Caco-2 (cell line): ENCODE measurements around the gene NOL4L. TPM values are rescaled to one million over a fixed set of nuclear protein-coding genes. Genes with fewer than 3 reads are reported as not detected.

Source experiments
- BruUV-seq: library from RNA; stranded (reverse); fragments of 400-500 nt; replicated peaks from 2 replicates; lab custom pipeline; 2021; lab: Mats Ljungman, UMichigan
- CTCF ChIA-PET: fragments of 300-600 bp; sonication (Branson Sonifier 250); formaldehyde crosslinking; loops from one replicate; lab custom pipeline; 2022; ENCODE audit warnings: antibody characterized with exemption; lab: Charles Lee
- POLR2A ChIA-PET: fragments of 300-600 bp; sonication (Branson Sonifier 250); formaldehyde crosslinking; loops from one replicate; lab custom pipeline; 2022; ENCODE audit warnings: antibody characterized with exemption; lab: Charles Lee
- DNase-seq, 2 experiments: peaks; one replicate each; pipeline versions ENCODE4 v3.0.0 to v3.0.0-alpha.2; 2020 to 2022
- H3K27me3 ChIP-seq: replicated peaks from 2 replicates; pipeline ENCODE4 v1.6.0; 2011; ENCODE audit warnings: low read length; ENCODE audit not compliant: control insufficient read depth, insufficient read depth
- H3K36me3 ChIP-seq: 2 replicates; pipeline ENCODE4 v1.5.1; 2011; ENCODE audit warnings: low read length; ENCODE audit not compliant: control insufficient read depth, insufficient read depth
- H3K4me1 ChIP-seq: fragments of 250-450 bp; sonication (Bioruptor Pico); 2 replicates; pipeline ENCODE4 v1.5.1; 2020; ENCODE audit warnings: mild to moderate bottlenecking
- H3K4me3 ChIP-seq: 2 replicates; pipeline ENCODE4 v1.5.1; 2011; ENCODE audit warnings: low read depth, mild to moderate bottlenecking, control low read depth, low read length
- H3K9me3 ChIP-seq: fragments of 250-450 bp; sonication (Bioruptor Pico); 2 replicates; pipeline ENCODE4 v1.5.1; 2020; ENCODE audit warnings: mild to moderate bottlenecking, moderate library complexity
- H3K27ac Mint-ChIP-seq: one replicate; pipeline ENCODE4 v1.8.0; 2022; ENCODE audit warnings: mixed read lengths; ENCODE audit not compliant: unreplicated experiment
- H3K27me3 Mint-ChIP-seq: one replicate; pipeline ENCODE4 v1.8.0; 2022; ENCODE audit warnings: mixed read lengths; ENCODE audit not compliant: insufficient read depth, unreplicated experiment
- H3K36me3 Mint-ChIP-seq: one replicate; pipeline ENCODE4 v1.8.0; 2022; ENCODE audit warnings: mild to moderate bottlenecking, mixed read lengths; ENCODE audit not compliant: insufficient read depth, unreplicated experiment
- H3K4me1 Mint-ChIP-seq: one replicate; pipeline ENCODE4 v1.8.0; 2022; ENCODE audit warnings: low read depth, mixed read lengths; ENCODE audit not compliant: unreplicated experiment
- H3K4me3 Mint-ChIP-seq: one replicate; pipeline ENCODE4 v1.8.0; 2022; ENCODE audit warnings: mild to moderate bottlenecking, moderate library complexity, mixed read lengths; ENCODE audit not compliant: unreplicated experiment
- H3K9me3 Mint-ChIP-seq: one replicate; pipeline ENCODE4 v1.8.0; 2022; ENCODE audit warnings: mixed read lengths; ENCODE audit not compliant: unreplicated experiment
- CTCF ChIP-seq, 2 experiments: fragments of 200-600 bp in 1 of 2; IDR thresholded peaks; 1 replicate in 1 of 2; 2 replicates in 1 of 2; pipeline versions ENCODE4 v1.5.1 to v1.8.0; 2011 to 2022; ENCODE audit warnings: antibody characterized with exemption in 1 of 2, control low read depth in 1 of 2, inconsistent platforms in 1 of 2, low read depth in 1 of 2, low read length in 1 of 2, mild to moderate bottlenecking in 1 of 2, moderate library complexity in 1 of 2; ENCODE audit not compliant: insufficient read depth in 1 of 2, severe bottlenecking in 1 of 2, unreplicated experiment in 1 of 2
- intact Hi-C: fragments of 100-400 bp; cut with micrococcal nuclease; formaldehyde crosslinking; loops from one replicate; pipeline ENCODE4 v1.10.0; 2022; ENCODE audit not compliant: unreplicated experiment
- total RNA-seq: library from RNA; stranded (reverse); gene quantifications from 2 replicates; pipeline ENCODE4 v1.2.3, GENCODE V29; 2022

The NOL4L gene
- total RNA-seq, 1 experiment from 2014 or later: 80.9 TPM

- peak in 1 of 2 experiments; percentile 69 for DNase-seq
- TF ChIP-seq CTCF (IDR thresholded peaks at IDR 0.05; ENCODE audit: insufficient read depth in 1 of 2, low read depth in 1 of 2, low read length in 1 of 2, severe bottlenecking in 1 of 2, unreplicated experiment in 1 of 2): no peak
Observed at GRCh38 chr20:32583581-32584070, 1.5 kb downstream of the NOL4L start.

GRCh38 chr20:32582659-32583580 lies 2.2 kb downstream of the NOL4L start:
- intact Hi-C loops: loop anchor here (5.0 kb wide), 2 partner anchors 46 to 106 kb away; no protein-coding TSS in a partner anchor
- H3K4me3 Mint-ChIP-seq: peak overlapping the region; percentile 54
- H3K27me3 Mint-ChIP-seq: peaks cover 24% of the 10 kb centered on the region
- peaks cover 18% of the 10 kb centered on the region for H3K4me1 Mint-ChIP-seq
- H3K36me3 ChIP-seq: no peaks in the 10 kb centered on the region
- no peaks in the 10 kb centered on the region for H3K9me3 Mint-ChIP-seq
- no peak overlapping the region for H3K27ac Mint-ChIP-seq
- H3K9me3 ChIP-seq: no peaks in the 10 kb centered on the region
- BruUV-seq: no TSS peak
- peak; percentile 70 to 73 for DNase-seq
- ChIA-PET CTCF (no interaction called here), POLR2A (no interaction called here)
- peaks cover 34% of the 10 kb centered on the region for H3K4me1 ChIP-seq
- H3K36me3 Mint-ChIP-seq: no peaks in the 10 kb centered on the region
- no peak for TF ChIP-seq CTCF (IDR thresholded peaks at IDR 0.05; ENCODE audit: insufficient read depth in 1 of 2, low read depth in 1 of 2, low read length in 1 of 2, severe bottlenecking in 1 of 2, unreplicated experiment in 1 of 2)
- peak overlapping the region; percentile 70 for H3K4me3 ChIP-seq
- peaks cover 10% of the 10 kb centered on the region for H3K27me3 ChIP-seq

More at GRCh38 chr20:32583581-32584070, 1.5 kb downstream of the NOL4L start:
- peaks cover 18% of the 10 kb centered on the region for H3K4me1 Mint-ChIP-seq
- Histone ChIP-seq H3K9me3 (no peaks in the 10 kb centered on the region), H3K36me3 (no peaks in the 10 kb centered on the region), H3K4me3 (peak overlapping the region; percentile 70), H3K4me1 (peaks cover 34% of the 10 kb centered on the region), H3K27me3 (peaks cover 12% of the 10 kb centered on the region)
- H3K36me3 Mint-ChIP-seq: no peaks in the 10 kb centered on the region
- H3K9me3 Mint-ChIP-seq: no peaks in the 10 kb centered on the region
- ChIA-PET CTCF (no interaction called here), POLR2A (no interaction called here)
- intact Hi-C loops: loop anchor here (5.0 kb wide), 2 partner anchors 46 to 106 kb away; no protein-coding TSS in a partner anchor
- no peak overlapping the region for H3K27ac Mint-ChIP-seq
- H3K4me3 Mint-ChIP-seq: peak overlapping the region; percentile 70
- peaks cover 25% of the 10 kb centered on the region for H3K27me3 Mint-ChIP-seq
- BruUV-seq: no TSS peak

GRCh38 chr20:32581839-32582658 lies 3.1 kb downstream of the NOL4L start:
- BruUV-seq: no TSS peak
- POLR2A ChIA-PET: no interaction called here
- H3K4me3 Mint-ChIP-seq: peak overlapping the region; percentile 54
- DNase-seq: no peak
- no peaks in the 10 kb centered on the region for H3K9me3 Mint-ChIP-seq
- Histone ChIP-seq H3K4me1 (peaks cover 34% of the 10 kb centered on the region), H3K9me3 (no peaks in the 10 kb centered on the region), H3K27me3 (peaks cover 10% of the 10 kb centered on the region), H3K4me3 (no peak overlapping the region), H3K36me3 (no peaks in the 10 kb centered on the region)
- no peak overlapping the region for H3K27ac Mint-ChIP-seq
- H3K4me1 Mint-ChIP-seq: peaks cover 18% of the 10 kb centered on the region
- no peak for TF ChIP-seq CTCF (IDR thresholded peaks at IDR 0.05; ENCODE audit: insufficient read depth in 1 of 2, low read depth in 1 of 2, low read length in 1 of 2, severe bottlenecking in 1 of 2, unreplicated experiment in 1 of 2)
- CTCF ChIA-PET: no interaction called here
- peaks cover 15% of the 10 kb centered on the region for H3K27me3 Mint-ChIP-seq
- H3K36me3 Mint-ChIP-seq: no peaks in the 10 kb centered on the region
- intact Hi-C loops: loop anchor here (5.0 kb wide), 2 partner anchors 45 to 105 kb away; no protein-coding TSS in a partner anchor
